Osteoblast (primary cell): ENCODE data around the gene TESMIN. TPM values are rescaled to one million over a fixed set of nuclear protein-coding genes. Genes with fewer than 3 reads are reported as not detected.

ENCODE experiments used
- DNase-seq: peaks from one replicate; pipeline ENCODE4 v3.0.0; 2011; ENCODE audit warnings: low spot score, mixed read lengths; ENCODE audit not compliant: insufficient read length; ENCODE audit errors: missing footprints
- H2AFZ ChIP-seq: 2 replicates; pipeline ENCODE4 v1.6.0; 2011; ENCODE audit warnings: mild to moderate bottlenecking, low read length
- H3K27ac ChIP-seq: 2 replicates; pipeline ENCODE4 v1.5.1; 2011; ENCODE audit warnings: mild to moderate bottlenecking, low read depth, low read length, moderate library complexity
- H3K27me3 ChIP-seq: 2 replicates; pipeline ENCODE4 v1.6.0; 2012; ENCODE audit warnings: mild to moderate bottlenecking, control low read depth, inconsistent platforms, low read length, moderate library complexity; ENCODE audit not compliant: insufficient read depth
- H3K36me3 ChIP-seq: 2 replicates; pipeline ENCODE4 v1.5.1; 2011; ENCODE audit warnings: mild to moderate bottlenecking, low read length, control low read depth, moderate library complexity; ENCODE audit not compliant: insufficient read depth
- H3K4me1 ChIP-seq: 2 replicates; pipeline ENCODE4 v1.5.1; 2011; ENCODE audit warnings: mild to moderate bottlenecking, low read length, control low read depth, moderate library complexity; ENCODE audit not compliant: insufficient read depth
- H3K4me2 ChIP-seq: 2 replicates; pipeline ENCODE4 v1.6.0; 2011; ENCODE audit warnings: mild to moderate bottlenecking, low read length; ENCODE audit not compliant: insufficient read depth
- H3K4me3 ChIP-seq: fragments of 200-600 bp; sonication (generic); 3 replicates; pipeline ENCODE4 v1.5.1; 2012; ENCODE audit warnings: mild to moderate bottlenecking, low read length, inconsistent platforms; ENCODE audit not compliant: insufficient read depth
- H3K79me2 ChIP-seq: 2 replicates; pipeline ENCODE4 v1.6.0; 2012; ENCODE audit warnings: mild to moderate bottlenecking, low read length, control low read depth, inconsistent platforms; ENCODE audit not compliant: insufficient read depth
- H3K9me3 ChIP-seq: 2 replicates; pipeline ENCODE4 v1.5.1; 2011; ENCODE audit warnings: low read depth, low read length, control low read depth
- H4K20me1 ChIP-seq: 2 replicates; pipeline ENCODE4 v1.6.0; 2012; ENCODE audit warnings: mild to moderate bottlenecking, low read length, control low read depth; ENCODE audit not compliant: insufficient read depth
- CTCF ChIP-seq: IDR thresholded peaks from 2 replicates; pipeline ENCODE4 v1.5.1; 2011; ENCODE audit warnings: mild to moderate bottlenecking, low read depth, low read length, moderate library complexity; ENCODE audit errors: extremely low read depth
- total RNA-seq: library from RNA; depleted of rRNA; stranded (reverse); fragments of >200 nt; gene quantifications from 2 replicates; pipeline ENCODE4 v1.2.3, GENCODE V29; 2012

The TESMIN gene
- not detected in 2 replicates for total RNA-seq

- no peak for TF ChIP-seq CTCF
Observed at GRCh38 chr11:68751331-68751856, at the start of gene TESMIN. TSS of gene TESMIN (minus strand) at chr11:68751520. CDS start at chr11:68750660, 860 bp downstream.

GRCh38 chr11:68798221-68798813 is 47.0 kb upstream of the TESMIN start:
- Histone ChIP-seq H3K9me3 (no peaks in the 10 kb centered on the region), H3K27me3 (no peaks in the 10 kb centered on the region), H3K4me3 (no peak overlapping the region), H2AFZ (no peak overlapping the region), H3K79me2 (no peaks in the 10 kb centered on the region), H4K20me1 (peaks cover 3% of the 10 kb centered on the region), H3K36me3 (peaks cover 48% of the 10 kb centered on the region), H3K4me2 (no peak overlapping the region), H3K27ac (no peak overlapping the region), H3K4me1 (no peaks in the 10 kb centered on the region)
- peak; percentile 56 for TF ChIP-seq CTCF
- DNase-seq: peak; percentile 77

More at GRCh38 chr11:68751331-68751856, at the start of gene TESMIN:
- Histone ChIP-seq H4K20me1 (peaks cover 4% of the 10 kb centered on the region), H3K36me3 (peaks cover 4% of the 10 kb centered on the region), H3K4me3 (peak within 1 kb of the TSS; percentile 59), H2AFZ (no peak within 1 kb of the TSS), H3K27me3 (no peaks in the 10 kb centered on the region), H3K27ac (no peak within 1 kb of the TSS), H3K4me2 (peak within 1 kb of the TSS; percentile 54), H3K79me2 (no peaks in the 10 kb centered on the region), H3K4me1 (no peaks in the 10 kb centered on the region), H3K9me3 (no peaks in the 10 kb centered on the region)
- peak; percentile 95 for DNase-seq

- no peaks in the 10 kb centered on the region for H3K9me3 ChIP-seq
- H3K4me2 ChIP-seq: no peak overlapping the region
- H3K36me3 ChIP-seq: peaks cover 51% of the 10 kb centered on the region
- no peaks in the 10 kb centered on the region for H3K79me2 ChIP-seq
- peaks cover 3% of the 10 kb centered on the region for H4K20me1 ChIP-seq
- H3K27ac ChIP-seq: no peak overlapping the region
- no peak for TF ChIP-seq CTCF
- no peaks in the 10 kb centered on the region for H3K27me3 ChIP-seq
- H3K4me3 ChIP-seq: no peak overlapping the region
- H2AFZ ChIP-seq: no peak overlapping the region
- no peaks in the 10 kb centered on the region for H3K4me1 ChIP-seq
- no peak for DNase-seq
Observed at GRCh38 chr11:68796801-68797200, 45.5 kb upstream of the TESMIN start.

GRCh38 chr11:68792400-68792966 is 41.2 kb upstream of the TESMIN start:
- no peaks in the 10 kb centered on the region for H3K27me3 ChIP-seq
- H3K9me3 ChIP-seq: no peaks in the 10 kb centered on the region
- no peak for TF ChIP-seq CTCF
- H3K27ac ChIP-seq: no peak overlapping the region
- H3K79me2 ChIP-seq: no peaks in the 10 kb centered on the region
- H3K4me1 ChIP-seq: no peaks in the 10 kb centered on the region
- H3K4me3 ChIP-seq: no peak overlapping the region
- no peak for DNase-seq
- H4K20me1 ChIP-seq: no peaks in the 10 kb centered on the region
- H3K36me3 ChIP-seq: peaks cover 51% of the 10 kb centered on the region
- H3K4me2 ChIP-seq: no peak overlapping the region
- no peak overlapping the region for H2AFZ ChIP-seq
